PFSK-1 (cell line): Measurements from ENCODE around the gene ZNHIT2.
A peak's percentile ranks its signal among the peaks of the same experiment; 100 is the strongest.

Experiments
- FOXP2 ChIP-seq: optimal IDR thresholded peaks from 2 replicates; pipeline ENCODE3; 2011; ENCODE audit warnings: borderline replicate concordance, control low read depth, inconsistent platforms; ENCODE audit not compliant: insufficient read depth; ENCODE audit errors: extremely low read length, extremely low read depth
- POLR2AphosphoS5 ChIP-seq: IDR thresholded peaks from 2 replicates; pipeline ENCODE4 v1.6.1; 2012; ENCODE audit warnings: low read depth, mild to moderate bottlenecking, control low read depth, low read length, moderate library complexity
- SIN3A ChIP-seq: IDR thresholded peaks from 2 replicates; pipeline ENCODE4 v1.6.1; 2012; ENCODE audit warnings: mild to moderate bottlenecking, low read length, moderate library complexity, borderline replicate concordance; ENCODE audit not compliant: insufficient read depth
- TAF1 ChIP-seq: IDR thresholded peaks from 2 replicates; pipeline ENCODE4 v1.6.1; 2012; ENCODE audit warnings: low read length, control low read depth, borderline replicate concordance; ENCODE audit not compliant: insufficient read depth
- TF ChIP-seq, protein P1 (sequence below), 2 experiments: IDR thresholded peaks; 2 replicates each; pipeline versions ENCODE4 v1.6.1 to v1.8.0; 2011 to 2012; ENCODE audit warnings: low read depth in 2 of 2, low read length in 2 of 2, control low read depth in 1 of 2, inconsistent platforms in 1 of 2, mild to moderate bottlenecking in 1 of 2, moderate library complexity in 1 of 2; ENCODE audit not compliant: insufficient read depth in 1 of 2

DNA sequence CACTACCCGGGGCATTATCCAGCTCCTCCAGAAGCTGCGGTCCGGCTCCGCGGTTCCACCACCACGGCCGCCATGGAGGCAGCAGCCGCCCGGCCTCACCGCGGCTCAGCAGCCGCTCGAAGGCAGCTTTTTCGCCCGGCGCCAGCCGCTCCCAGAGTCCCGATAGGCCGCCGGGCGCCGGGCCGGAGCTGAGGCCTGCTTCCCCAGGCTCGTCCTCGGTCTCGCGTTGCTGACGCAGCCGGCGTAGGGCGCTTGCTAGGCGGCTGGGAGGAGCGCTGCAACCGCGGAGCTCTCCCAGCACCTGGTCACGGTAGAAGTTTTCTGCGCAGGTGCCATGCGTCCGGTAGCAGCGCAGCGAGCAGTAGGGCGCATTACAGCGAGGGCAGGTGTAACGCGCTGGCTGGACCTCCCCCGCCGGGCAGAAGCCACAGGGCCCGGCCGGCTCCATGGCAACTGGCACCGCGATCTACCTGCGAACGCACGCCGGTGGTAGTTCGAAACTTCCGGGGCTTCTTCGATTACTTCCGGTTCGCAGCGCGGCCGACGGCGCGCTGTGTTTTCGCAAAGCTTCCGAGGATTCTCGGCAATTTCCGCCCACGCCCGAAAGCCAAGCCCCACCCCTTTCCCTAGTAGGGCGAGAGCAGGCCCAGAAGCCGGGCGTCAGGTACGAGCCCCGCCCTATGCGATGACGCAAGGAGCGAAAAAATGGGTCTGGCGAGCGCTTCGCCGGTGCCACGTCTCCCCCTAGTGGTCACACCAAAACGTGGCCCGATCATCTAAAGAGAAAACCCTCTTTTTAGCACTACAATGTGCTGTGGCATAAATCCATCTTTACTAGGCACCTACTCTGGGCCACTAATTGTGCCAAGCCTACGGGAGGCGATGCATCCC, at the start of gene ZNHIT2:
- TF ChIP-seq SIN3A = no peak
- peak; percentile 66 for TF ChIP-seq POLR2AphosphoS5
- peak; percentile 71; the same call in 1 of the 2 replicates for TF ChIP-seq TAF1
- TF ChIP-seq, protein P1, sequence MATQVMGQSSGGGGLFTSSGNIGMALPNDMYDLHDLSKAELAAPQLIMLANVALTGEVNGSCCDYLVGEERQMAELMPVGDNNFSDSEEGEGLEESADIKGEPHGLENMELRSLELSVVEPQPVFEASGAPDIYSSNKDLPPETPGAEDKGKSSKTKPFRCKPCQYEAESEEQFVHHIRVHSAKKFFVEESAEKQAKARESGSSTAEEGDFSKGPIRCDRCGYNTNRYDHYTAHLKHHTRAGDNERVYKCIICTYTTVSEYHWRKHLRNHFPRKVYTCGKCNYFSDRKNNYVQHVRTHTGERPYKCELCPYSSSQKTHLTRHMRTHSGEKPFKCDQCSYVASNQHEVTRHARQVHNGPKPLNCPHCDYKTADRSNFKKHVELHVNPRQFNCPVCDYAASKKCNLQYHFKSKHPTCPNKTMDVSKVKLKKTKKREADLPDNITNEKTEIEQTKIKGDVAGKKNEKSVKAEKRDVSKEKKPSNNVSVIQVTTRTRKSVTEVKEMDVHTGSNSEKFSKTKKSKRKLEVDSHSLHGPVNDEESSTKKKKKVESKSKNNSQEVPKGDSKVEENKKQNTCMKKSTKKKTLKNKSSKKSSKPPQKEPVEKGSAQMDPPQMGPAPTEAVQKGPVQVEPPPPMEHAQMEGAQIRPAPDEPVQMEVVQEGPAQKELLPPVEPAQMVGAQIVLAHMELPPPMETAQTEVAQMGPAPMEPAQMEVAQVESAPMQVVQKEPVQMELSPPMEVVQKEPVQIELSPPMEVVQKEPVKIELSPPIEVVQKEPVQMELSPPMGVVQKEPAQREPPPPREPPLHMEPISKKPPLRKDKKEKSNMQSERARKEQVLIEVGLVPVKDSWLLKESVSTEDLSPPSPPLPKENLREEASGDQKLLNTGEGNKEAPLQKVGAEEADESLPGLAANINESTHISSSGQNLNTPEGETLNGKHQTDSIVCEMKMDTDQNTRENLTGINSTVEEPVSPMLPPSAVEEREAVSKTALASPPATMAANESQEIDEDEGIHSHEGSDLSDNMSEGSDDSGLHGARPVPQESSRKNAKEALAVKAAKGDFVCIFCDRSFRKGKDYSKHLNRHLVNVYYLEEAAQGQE (IDR thresholded peaks at IDR 0.05; ENCODE audit: insufficient read depth in 1 of 2, low read depth in 2 of 2, low read length in 2 of 2) = no peak
- TF ChIP-seq FOXP2 = no peak
